ENCODE measurements around the gene CLBA1. TPM values are rescaled to one million over a fixed set of nuclear protein-coding genes. Genes with fewer than 3 reads are reported as not detected.
"Not testable (repeated sequence)": the region's sequence is repeated elsewhere in the genome, so short reads cannot be mapped to it uniquely, and the experiment has no call there.

CLBA1 gene
- total RNA-seq, 1 donor from 2014 or later, result 3.5 TPM

DNA sequence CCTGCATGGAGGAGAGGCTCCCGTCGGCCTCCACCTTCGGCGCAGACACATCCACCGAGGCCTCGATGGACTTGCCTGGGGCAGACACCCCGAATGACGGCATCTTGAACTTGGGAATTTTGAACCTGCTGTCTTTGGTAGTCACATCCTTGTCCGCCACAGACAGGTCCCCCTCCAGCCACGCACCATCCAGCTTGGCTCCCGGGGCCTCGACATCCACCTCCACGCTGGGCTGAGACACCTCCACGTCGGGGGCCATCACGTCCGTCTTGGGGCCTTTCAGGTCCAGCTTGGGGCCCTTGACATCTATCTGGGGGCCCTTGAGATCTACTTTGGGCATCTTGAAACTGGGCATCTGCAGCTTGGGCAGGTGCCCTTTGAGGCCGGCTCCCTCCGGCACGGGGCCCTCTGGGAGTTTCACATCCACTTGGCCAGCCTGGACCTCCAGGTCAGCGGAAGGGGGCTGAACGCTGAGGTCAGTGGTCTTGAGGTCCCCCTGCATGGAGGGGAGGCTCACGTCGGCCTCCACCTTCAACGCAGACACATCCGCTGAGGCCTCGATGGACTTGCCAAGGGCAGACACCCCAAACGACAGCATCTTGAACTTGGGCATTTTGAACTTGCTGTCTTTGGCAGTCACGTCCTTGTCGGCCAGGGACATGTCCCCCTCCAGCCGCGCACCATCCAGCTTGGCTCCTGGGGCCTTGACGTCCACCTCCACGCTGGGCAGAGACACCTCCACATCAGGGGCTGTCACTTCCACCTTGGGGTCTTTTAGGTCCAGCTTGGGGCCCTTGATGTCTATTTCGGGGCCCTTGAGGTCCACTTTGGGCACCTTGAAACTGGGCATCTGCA, 37.5 kb upstream of the CLBA1 start:
- not testable (repeated sequence) for DNase-seq

DNA sequence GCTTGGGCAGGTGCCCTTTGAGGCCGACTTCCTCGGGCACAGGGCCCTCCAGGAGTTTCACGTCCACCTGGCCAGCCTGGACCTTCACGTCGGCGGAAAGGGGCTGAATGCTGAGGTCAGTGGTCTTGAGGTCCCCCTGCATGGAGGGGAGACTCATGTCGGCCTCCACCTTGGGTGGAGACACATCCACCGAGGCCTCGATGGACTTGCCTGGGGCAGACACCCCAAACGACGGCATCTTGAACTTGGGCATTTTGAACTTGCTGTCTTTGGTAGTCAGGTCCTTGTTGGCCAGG, 36.9 kb upstream of the CLBA1 start:
- DNase-seq, result no peak

DNA sequence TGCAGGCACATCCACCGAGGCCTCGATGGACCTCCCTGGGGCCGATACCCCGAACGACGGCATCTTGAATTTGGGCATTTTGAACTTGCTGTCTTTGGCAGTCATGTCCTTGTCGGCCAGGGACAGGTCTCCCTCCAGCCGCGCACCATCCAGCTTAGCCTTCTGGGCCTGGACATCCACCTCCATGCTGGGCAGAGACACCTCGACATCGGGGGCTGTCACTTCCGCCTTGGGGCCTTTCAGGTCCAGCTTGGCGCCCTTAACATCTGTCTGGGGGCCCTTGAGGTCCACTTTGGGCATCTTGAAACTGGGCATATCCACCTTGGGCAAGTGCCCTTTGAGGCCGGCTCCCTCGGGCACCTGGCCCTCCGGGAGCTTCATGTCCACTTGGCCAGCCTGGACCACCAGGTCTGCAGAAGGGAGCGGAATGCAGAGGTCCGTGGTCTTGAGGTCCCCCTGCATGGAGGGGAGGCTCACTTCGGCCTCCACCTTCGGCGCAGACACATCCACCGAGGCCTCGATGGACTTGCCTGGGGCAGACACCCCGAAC, 36.1 kb upstream of the CLBA1 start:
- not testable (repeated sequence) for DNase-seq

DNA sequence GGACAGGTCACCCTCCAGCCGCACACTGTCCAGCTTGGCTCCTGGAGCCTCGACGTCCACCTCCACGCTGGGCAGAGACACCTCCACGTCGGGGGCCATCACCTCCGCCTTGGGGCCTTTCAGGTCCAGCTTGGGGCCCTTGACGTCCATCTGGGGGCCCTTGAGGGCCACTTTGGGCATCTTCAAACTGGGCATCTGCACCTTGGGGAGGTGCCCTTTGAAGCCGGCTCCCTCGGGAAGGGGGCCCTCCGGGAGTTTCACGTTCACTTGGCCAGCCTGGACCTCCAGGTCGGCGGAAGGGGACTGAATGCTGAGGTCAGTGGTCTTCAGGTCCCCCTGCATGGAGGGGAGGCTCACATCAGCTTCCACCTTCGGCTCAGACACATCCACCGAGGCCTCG, 35.6 kb upstream of the CLBA1 start:
- DNase-seq, result no peak

DNA sequence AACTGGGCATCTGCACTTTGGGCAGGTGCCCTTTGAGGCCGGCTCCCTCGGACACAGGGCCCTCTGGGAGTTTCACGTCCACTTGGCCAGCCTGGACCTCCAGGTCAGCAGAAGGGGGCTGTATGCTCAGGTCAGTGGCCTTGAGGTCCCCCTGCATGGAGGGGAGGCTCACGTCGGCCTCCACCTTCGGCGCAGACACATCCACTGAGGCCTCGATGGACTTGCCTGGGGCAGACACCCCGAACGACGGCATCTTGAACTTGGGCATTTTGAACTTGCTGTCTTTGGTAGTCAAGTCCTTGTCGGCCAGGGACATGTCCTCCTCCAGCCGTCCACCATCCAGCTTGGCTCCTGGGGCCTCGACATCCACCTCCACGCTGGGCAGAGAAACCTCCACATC, 34.9 kb upstream of the CLBA1 start:
- not testable (repeated sequence) for DNase-seq

DNA sequence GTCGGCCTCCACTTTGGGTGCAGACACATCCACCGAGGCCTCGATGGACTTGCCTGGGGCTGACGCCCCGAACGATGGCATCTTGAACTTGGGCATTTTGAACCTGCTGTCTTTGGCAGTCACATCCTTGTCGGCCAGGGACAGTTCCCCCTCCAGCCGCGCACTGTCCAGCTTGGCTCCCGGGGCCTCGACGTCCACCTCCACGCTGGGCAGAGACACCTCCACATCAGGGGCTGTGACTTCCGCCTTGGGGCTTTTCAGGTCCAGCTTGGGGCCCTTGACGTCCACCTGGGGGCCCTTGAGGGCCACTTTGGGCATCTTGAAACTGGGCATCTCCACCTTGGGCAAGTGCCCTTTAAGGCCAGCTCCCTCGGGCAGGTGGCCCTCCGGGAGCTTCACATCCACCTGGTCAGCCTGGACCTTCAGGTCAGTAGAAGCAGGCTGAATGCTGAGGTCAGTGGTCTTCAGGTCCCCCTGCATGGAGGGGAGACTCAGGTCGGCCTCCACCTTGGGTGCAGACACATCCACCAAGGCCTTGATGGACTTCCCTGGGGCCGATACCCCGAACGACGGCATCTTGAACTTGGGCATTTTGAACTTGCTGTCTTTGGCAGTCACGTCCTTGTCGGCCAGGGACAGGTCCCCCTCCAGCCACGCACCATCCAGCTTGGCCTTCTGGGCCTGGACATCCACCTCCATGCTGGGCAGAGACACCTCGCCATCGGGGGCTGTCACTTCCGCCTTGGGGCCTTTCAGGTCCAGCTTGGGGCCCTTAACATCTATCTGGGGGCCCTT, 33.5 kb upstream of the CLBA1 start:
- not testable (repeated sequence) for DNase-seq

DNA sequence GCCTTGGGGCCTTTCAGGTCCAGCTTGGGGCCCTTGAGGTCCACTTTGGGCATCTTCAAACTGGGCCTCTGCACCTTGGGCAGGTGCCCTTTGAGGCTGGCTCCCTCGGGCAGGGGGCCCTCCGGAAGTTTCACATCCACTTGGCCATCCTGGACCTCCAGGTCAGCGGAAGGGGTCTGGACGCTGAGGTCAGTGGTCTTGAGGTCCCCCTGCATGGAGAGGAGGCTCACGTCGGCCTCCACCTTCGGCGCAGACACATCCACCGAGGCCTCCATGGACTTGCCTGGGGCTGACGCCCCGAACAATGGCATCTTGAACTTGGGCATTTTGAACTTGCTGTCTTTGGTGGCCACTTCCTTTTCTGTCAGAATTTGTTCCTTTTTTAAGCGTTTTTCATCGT, 32.5 kb upstream of the CLBA1 start:
- no peak for DNase-seq

DNA sequence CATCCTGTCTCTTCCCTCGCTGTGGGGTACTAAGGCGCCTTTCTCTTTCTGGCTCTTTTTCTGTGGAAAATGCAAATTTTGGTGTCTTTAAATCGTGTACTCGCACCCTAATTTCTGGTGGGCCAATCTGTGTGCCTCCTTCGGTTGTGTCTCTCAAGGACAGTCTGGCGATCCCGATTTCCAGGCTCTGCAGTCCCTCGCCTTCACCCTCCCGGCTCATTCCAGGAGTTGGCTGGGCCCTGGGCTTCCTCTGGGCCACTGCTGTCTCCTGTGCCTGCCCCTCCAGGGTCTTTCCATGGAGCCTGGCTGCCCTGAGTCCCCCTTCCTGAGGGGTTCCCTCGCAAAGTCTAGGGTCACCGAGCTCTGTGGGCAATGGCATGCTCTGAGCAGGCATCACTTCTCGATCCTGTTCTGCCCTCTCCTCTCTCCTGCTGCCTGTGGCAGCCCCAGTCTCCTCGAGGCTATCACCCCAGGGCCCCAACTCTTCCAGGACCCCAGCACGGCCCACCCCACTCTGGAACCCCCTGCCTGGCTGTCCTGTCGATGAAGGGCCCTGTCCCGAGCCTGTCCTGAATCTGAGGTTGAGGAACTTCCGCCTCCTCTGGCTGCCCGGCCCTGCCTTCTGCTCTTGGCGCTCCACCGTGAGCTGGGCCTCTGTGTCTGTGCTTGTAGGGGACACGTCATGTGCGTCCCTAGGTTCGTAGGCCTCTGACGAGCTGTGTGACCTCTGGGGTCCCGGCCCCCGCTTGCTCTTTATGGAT, 31.5 kb upstream of the CLBA1 start:
- DNase-seq, result no peak

DNA sequence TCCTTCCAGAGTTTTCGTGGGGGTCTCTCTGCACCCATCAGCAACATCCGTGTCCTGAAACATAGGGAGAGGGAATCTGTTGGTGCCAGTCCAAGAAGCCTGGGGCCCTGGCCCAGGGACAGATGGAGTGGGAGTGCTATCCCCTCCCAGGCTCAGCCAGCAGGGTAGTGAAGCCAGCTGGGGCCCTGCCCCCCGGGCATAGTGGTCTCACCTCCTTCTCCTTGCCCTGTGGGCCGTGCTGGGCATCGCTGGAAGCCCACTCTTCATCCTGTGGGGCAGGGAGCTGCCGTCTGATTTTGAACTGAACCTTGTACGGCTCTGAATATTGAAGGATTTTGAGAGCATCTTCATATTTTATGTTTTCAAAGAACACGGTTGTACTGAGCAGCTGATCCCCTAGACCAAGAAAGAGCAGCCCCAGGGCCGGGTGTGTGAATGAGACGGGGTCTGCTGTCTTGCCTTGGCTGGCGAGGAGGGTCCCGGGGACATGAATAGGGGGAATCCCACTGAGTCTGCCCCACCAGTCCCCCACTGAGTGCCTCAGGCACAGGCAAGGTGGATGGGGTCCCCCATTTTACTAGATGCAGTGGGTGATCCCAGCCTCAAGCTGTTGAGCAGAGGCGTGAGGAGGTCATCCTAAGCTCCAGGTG, 30.7 kb upstream of the CLBA1 start:
- DNase-seq, result no peak

DNA sequence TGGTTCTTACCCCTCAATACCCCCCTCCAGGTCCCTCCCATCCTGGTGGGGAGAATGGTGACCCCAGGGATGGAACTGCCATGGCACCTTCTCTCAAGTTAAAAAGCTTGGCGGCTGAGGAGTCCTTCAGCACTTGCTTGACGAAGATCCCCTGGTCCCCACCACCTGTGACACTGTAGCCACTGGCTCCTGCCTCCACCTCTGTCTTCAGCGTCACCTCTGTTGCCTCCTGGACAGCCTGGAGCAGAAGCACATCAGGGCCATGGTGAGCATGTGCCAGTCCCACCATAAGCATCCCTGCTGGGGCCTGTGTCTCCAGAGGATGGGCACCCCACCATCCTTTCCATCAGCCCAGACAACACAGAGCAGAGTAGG, 30.2 kb upstream of the CLBA1 start:
- DNase-seq, result no peak

DNA sequence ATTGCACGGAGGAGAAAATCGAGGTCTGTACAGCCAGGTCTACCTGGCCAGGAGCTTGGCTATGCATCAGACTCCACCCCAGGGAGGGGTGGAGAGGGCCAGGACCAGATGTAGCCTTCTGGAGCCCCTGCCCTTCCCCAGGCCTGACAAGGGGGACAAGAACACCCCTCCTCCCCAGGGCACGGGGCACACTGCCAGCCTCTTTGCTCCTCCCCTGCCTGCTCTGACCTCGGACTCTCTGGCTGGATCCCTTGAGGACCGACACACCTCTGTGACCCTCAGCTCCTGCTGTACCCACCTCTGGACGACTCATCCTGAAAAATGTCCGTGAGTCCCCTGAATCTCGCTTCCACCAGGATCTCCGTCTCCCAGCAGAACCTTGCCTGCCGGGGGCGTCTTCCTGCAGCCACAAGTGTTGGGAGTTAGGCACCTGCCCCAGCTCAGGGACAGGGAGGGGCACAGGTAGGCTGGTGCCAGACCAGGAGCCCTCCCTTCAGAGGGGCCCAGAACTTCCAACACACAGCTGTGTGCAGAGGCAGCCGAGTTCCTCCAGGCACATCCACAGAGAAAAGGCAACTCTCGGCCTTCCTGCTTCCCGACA, 29.2 kb upstream of the CLBA1 start:
- DNase-seq, result no peak

DNA sequence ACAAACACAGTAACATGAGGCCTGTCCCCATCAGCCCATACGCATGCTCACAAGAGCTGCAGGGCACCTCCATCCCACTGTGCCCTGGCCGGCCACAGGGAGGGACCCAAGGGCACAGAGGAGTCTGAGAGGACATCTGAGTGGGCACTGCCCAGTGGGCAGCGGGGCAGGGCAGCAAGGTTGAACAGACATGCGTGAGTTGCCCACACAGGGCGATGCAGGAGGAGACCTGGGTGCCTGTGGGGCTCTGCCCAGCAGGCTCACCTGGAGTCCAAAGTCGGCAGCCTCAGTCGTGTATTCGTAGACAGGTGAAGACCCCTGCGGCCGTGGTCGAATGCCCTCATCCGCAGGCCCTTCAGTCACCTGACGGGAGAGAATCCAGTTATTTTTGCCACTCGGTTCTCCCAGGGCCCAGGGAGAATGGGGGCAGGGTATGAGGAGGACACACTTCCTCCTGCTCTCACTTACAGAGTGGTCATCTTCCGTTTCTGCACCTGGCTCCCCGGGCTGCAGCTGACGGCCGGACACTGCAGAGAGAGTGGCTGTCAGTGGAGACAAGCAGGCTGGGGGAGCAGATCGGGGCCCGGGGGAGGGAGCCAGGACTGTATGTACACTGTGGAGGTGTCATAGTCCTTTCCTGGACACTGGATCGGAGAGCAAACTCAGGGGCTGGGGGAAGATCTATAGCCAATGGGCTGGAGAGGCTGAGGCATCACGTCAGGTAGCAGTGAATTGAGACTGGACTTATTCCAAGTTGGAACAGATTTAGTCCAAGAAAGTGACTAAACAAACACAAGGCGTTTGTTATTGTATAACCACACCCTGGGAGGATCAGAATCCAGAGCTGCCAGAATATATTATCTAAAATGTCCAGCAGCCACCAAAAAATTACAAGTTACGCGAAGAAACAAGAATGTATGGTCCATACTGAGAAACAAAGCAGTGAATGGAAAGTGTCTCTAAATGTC, 28.2 kb upstream of the CLBA1 start:
- no peak for DNase-seq

DNA sequence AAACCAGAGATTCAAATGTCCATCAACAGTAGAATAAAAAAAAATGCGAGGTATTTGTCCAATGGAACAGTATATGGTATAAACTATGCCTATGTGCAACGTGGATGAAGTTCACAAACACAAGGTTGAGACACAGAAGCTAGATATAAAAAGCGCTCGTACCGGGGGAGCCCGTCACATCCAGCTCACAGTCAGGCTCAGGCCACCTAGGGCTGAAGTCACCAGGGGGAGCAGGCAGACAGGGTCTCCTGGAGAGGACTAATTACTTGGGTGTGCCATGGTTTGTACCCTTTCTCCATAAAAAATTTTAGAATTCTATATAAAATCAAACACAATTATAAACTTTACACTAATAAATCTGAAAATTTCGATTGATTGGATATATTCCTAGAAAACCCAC, 21.0 kb upstream of the CLBA1 start:
- DNase-seq, result no peak

DNA sequence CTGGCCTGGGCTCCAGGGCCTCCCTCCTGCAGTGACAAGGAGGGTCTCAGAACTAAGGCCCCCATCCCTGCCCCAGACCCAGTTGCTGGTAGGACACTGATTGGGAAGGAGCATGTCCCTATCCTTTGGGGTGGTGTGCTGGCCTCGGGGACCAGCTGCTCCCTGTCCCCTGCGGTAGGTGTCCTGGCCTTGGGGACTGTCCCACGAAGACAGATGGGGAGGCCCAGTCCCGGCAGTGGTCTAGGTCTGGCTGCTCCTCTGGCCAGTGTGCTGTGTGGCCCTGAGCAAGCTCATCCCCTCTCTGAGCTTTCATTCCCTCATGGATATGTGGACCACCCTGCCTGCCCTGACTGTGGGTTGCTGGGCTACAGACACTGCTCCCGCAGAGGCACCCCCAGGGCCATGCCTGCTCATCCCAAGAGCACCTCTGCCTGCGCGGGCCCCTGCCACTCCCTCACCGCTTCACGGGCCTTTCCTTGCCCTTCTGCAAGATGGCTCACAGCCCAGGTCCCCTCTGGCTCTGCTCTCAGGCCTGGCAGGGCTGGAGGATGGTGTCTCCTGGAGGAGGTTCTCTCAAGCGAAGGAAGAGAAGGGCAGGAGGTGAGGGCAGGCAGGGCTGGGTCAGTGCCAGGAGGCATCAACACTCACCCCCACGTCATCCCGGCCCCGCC, 19.9 kb upstream of the CLBA1 start:
- no peak for DNase-seq

DNA sequence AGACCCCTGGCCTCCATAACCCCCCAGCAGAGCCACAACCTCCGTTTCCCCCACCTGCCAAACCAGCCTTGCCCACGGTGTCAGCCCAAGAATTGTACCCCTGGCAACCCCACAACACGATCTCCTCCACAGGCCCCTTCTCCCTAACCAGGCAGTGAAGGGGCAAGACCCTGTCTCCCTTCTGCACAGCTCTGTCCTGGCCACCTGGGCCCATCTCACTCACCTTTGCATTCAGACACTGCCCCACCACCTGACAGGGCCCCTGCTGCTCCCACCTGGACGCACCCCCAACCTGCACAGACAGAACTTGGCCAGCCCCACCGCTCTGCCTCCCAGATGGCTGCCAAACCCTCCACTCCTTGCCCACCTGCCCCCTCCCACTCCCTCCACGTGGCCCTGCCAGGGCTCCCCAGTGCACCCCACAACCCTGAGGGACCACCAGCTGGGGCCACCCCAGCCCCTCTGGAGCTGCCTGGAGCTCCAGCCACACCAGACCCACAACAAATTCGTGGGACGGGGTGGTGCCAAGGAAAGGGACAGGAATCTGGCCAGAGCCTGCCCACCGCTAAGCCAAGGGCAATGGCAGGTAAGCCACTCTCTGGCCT, 19.2 kb upstream of the CLBA1 start:
- DNase-seq, result no peak

DNA sequence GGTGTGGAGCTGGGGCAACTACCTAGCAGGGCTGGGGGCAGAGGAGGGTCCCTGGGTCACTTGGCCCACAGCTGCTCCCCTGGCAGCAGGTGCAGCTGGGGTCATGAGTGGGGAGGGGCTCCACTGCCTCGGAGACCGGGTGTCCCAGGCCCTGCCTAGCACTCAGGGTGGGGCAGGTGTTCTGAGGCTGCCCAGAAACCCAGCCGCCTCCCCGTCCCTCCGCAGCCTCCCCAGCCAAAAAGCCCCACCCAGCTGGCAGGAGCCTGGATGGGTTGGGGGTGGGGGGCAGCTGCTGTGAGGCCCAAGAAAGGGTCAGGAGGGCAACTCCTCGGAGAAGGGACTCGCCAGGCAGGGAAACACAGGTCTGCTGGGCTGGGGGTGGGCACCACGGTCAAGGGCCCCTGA, 18.6 kb upstream of the CLBA1 start:
- no peak for DNase-seq

DNA sequence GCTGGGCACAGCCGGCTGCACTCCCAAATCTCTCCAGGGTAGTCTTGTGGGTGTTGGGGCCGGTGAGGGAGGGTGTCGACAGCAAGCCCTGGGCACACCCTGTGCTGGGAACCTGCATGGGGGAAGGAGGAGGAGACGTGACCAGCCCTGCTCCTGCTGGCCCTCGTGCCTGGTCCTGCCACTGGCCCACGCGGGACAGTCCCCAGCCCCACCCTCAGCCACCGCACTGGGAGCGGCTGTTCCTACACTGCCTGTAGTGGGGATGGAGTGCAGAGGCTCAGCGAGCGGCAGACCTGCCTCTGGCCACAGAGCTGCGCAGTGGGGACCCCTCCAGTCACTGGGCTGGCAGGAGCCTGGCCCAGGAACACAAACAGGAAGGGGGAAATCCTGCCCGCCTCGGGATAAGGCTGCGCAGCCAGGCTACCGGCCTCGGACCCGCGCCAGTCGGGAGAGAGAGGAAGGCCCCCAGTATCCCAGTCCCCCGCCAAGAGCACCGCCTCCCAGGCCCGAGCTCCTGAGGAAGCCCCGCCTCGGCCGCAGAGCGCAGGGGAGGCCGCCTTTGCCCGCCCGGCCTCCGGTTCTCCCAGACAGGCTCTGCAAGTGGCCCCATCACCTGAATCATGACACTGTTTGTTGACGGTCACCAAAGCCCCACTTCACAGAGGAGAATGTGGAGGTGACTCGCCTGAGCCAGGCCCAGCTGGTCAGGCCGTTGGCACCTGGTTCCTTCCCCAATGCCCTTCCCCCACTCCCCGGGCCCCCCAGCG, 18.0 kb upstream of the CLBA1 start:
- no peak for DNase-seq

DNA sequence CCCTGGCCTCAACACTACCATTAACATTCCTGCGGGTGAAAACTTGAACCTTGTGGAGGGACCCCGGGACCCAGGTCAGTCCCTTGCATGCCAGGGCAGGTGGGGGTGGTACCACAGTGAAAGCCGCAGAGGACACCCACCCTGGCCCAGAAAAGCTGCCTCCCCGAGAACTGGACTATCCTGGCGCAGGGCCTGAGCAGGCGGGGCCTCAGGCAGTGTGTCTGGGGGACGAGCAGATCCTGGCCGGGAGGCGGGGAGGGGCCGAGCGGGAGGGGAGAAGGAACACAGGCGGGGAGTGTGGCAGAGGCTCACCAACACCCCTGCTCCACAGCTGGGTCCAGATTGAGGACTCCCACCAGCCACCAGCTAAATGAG, 17.4 kb upstream of the CLBA1 start:
- DNase-seq, result peak; percentile 35

All from skin of body (tissue), 2 donors.